ENCODE results near the gene LRMDA. TPM values are rescaled to one million over a fixed set of nuclear protein-coding genes. Genes with fewer than 3 reads are reported as not detected.

LRMDA gene
- polyA plus RNA-seq, 2 of the 4 experiments (the other 2 are of a cell fraction) = 4.6 to 5.2 TPM

GRCh38 chr10:76440426-76440825 is 1009.0 kb downstream of the LRMDA start:
- Histone ChIP-seq H3K9me3 (no peaks in the 10 kb centered on the region), H3K4me3 (no peak overlapping the region), H3K4me1 (no peaks in the 10 kb centered on the region), H3K27ac (no peak overlapping the region), H3K4me2 (no peak overlapping the region)
- ATAC-seq = no peak
- 36% methylated on average over 5 of the region's 5 CpGs for WGBS (ENCODE audit: missing lambda C conversion rate)
- TF ChIP-seq FOXS1 (CRISPR knock-in tag; IDR thresholded peaks at IDR 0.05) = no peak
- no peak for TF ChIP-seq CBX8 (IDR thresholded peaks at IDR 0.05)
- no peak for TF ChIP-seq MAFK (IDR thresholded peaks at IDR 0.05; ENCODE audit: partially characterized antibody)
- no peak for TF ChIP-seq EHF (CRISPR knock-in tag; IDR thresholded peaks at IDR 0.05)
- TF ChIP-seq MYC (IDR thresholded peaks at IDR 0.05; ENCODE audit: borderline replicate concordance, low read length) = no peak
- no peak for TF ChIP-seq PBX3 (IDR thresholded peaks at IDR 0.05)
- TF ChIP-seq HES2 (IDR thresholded peaks at IDR 0.05) = no peak
- no peak for TF ChIP-seq HDAC2 (IDR thresholded peaks at IDR 0.05)
- TF ChIP-seq, protein P1, sequence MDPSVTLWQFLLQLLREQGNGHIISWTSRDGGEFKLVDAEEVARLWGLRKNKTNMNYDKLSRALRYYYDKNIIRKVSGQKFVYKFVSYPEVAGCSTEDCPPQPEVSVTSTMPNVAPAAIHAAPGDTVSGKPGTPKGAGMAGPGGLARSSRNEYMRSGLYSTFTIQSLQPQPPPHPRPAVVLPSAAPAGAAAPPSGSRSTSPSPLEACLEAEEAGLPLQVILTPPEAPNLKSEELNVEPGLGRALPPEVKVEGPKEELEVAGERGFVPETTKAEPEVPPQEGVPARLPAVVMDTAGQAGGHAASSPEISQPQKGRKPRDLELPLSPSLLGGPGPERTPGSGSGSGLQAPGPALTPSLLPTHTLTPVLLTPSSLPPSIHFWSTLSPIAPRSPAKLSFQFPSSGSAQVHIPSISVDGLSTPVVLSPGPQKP (IDR thresholded peaks at IDR 0.05; ENCODE audit: low read depth, low read length) = no peak
- no peak for TF ChIP-seq TP53 (CRISPR knock-in tag; IDR thresholded peaks at IDR 0.05)
- TF ChIP-seq EP300 (IDR thresholded peaks at IDR 0.05) = no peak
- no peak for TF ChIP-seq RARB (CRISPR knock-in tag; IDR thresholded peaks at IDR 0.05)
- TF ChIP-seq, protein P2, sequence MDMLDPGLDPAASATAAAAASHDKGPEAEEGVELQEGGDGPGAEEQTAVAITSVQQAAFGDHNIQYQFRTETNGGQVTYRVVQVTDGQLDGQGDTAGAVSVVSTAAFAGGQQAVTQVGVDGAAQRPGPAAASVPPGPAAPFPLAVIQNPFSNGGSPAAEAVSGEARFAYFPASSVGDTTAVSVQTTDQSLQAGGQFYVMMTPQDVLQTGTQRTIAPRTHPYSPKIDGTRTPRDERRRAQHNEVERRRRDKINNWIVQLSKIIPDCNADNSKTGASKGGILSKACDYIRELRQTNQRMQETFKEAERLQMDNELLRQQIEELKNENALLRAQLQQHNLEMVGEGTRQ (IDR thresholded peaks at IDR 0.05) = no peak
- no peak for TF ChIP-seq RNF2 (IDR thresholded peaks at IDR 0.05; ENCODE audit: borderline replicate concordance, low read depth)
- no peak for TF ChIP-seq CTCF (IDR thresholded peaks at IDR 0.05)
- ChIA-PET POLR2A (no interaction called here), CTCF (interaction anchor here (1.3 kb wide), 1 partner anchor 9 kb away, joined by 3 read pairs; no protein-coding TSS in a partner anchor)
- FAIRE-seq = no peak
- DNase-seq (ENCODE audit: low read depth in 1 of 2, low spot score in 1 of 2) = no peak

DNA sequence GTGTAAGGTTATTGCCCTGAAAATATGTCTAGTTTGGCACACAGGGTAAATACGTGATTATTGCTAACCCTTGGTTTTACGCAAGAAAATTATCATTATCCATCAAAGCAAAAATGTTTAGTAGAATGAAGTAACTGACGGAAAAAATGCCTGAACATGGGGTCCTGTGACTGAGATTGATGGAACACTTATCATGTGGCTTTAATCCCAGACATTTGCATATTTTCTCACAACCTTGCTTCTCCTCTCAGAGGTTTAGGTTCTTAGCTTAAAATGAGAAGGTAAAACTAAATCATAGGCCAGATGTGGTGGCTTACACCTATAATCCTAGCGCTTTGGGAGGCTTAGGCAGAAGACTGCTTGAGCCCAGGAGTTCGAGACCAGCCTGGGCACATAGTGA is 1010.7 kb downstream of the LRMDA start:
- TF ChIP-seq RNF2 (IDR thresholded peaks at IDR 0.05; ENCODE audit: borderline replicate concordance, low read depth) = no peak
- no peaks in the 10 kb centered on the region for H3K9me3 ChIP-seq
- no peak overlapping the region for H3K27ac ChIP-seq
- ChIA-PET POLR2A (no interaction called here), CTCF (no interaction called here)
- no peak overlapping the region for H3K4me2 ChIP-seq
- FAIRE-seq (no peak), ATAC-seq (no peak), DNase-seq (ENCODE audit: low read depth in 1 of 2, low spot score in 1 of 2) (no peak)
- H3K4me3 ChIP-seq = no peak overlapping the region
- no peaks in the 10 kb centered on the region for H3K4me1 ChIP-seq
- 55% methylated on average over 5 of the region's 5 CpGs for WGBS (ENCODE audit: missing lambda C conversion rate)

DNA sequence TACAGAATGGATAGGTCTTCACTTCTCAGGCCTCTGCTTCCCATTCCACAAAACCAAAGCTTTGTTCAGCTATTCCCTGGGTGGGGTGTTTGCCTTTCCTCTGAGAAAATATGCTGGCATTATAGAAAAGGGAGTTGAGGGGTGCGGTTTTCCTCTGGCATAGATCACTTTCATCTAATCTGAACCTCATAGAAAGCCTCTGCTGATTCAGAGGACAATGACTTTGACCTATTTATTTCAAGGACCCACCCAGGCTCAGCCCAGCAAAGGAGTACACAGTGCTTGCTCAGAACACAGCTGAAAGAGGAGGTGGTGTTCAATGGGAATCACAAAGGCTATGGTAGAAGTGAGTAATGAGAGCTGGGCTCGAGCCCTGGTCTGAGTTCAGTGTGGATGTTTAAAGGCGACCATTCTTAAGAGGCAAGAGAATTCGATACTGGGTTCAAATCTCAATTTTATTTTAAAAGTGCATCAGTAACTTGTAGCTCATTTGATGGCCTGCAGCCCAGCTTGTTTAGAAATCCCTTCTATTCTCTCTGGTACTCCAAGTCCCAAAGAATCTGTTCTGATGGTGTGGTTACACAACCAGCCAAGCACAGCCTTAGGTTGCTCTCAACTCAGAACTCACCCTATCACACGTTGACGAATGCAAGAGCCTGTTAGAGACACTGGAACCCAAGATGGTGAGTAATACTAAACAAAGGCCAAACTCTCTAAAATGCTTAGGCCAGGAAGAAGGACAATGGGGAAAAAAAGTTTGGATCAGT is 1012.8 kb downstream of the LRMDA start:
- no peak for ATAC-seq
- no peak for DNase-seq (ENCODE audit: low read depth in 1 of 2, low spot score in 1 of 2)
- H3K27ac ChIP-seq = no peak overlapping the region
- no peak overlapping the region for H3K4me3 ChIP-seq
- H3K4me1 ChIP-seq = no peaks in the 10 kb centered on the region
- ChIA-PET CTCF (no interaction called here), POLR2A (no interaction called here)
- H3K4me2 ChIP-seq = no peak overlapping the region
- H3K9me3 ChIP-seq = no peaks in the 10 kb centered on the region
- WGBS (ENCODE audit: missing lambda C conversion rate) = 40% methylated on average over 6 of the region's 6 CpGs
- FAIRE-seq = no peak
- TF ChIP-seq, protein P3, sequence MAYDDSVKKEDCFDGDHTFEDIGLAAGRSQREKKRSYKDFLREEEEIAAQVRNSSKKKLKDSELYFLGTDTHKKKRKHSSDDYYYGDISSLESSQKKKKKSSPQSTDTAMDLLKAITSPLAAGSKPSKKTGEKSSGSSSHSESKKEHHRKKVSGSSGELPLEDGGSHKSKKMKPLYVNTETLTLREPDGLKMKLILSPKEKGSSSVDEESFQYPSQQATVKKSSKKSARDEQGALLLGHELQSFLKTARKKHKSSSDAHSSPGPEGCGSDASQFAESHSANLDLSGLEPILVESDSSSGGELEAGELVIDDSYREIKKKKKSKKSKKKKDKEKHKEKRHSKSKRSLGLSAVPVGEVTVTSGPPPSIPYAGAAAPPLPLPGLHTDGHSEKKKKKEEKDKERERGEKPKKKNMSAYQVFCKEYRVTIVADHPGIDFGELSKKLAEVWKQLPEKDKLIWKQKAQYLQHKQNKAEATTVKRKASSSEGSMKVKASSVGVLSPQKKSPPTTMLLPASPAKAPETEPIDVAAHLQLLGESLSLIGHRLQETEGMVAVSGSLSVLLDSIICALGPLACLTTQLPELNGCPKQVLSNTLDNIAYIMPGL (CRISPR knock-in tag; IDR thresholded peaks at IDR 0.05; ENCODE audit: borderline replicate concordance) = no peak
- no peak for TF ChIP-seq PHF8 (IDR thresholded peaks at IDR 0.05; ENCODE audit: borderline replicate concordance, low read depth)
- TF ChIP-seq EHMT2 (IDR thresholded peaks at IDR 0.05; ENCODE audit: low read depth) = no peak
- no peak for TF ChIP-seq POLR2AphosphoS2 (conservative IDR thresholded peaks at IDR 0.05; ENCODE audit: low read length)
- TF ChIP-seq HEYL (CRISPR knock-in tag; IDR thresholded peaks at IDR 0.05) = no peak
- TF ChIP-seq, protein P4, sequence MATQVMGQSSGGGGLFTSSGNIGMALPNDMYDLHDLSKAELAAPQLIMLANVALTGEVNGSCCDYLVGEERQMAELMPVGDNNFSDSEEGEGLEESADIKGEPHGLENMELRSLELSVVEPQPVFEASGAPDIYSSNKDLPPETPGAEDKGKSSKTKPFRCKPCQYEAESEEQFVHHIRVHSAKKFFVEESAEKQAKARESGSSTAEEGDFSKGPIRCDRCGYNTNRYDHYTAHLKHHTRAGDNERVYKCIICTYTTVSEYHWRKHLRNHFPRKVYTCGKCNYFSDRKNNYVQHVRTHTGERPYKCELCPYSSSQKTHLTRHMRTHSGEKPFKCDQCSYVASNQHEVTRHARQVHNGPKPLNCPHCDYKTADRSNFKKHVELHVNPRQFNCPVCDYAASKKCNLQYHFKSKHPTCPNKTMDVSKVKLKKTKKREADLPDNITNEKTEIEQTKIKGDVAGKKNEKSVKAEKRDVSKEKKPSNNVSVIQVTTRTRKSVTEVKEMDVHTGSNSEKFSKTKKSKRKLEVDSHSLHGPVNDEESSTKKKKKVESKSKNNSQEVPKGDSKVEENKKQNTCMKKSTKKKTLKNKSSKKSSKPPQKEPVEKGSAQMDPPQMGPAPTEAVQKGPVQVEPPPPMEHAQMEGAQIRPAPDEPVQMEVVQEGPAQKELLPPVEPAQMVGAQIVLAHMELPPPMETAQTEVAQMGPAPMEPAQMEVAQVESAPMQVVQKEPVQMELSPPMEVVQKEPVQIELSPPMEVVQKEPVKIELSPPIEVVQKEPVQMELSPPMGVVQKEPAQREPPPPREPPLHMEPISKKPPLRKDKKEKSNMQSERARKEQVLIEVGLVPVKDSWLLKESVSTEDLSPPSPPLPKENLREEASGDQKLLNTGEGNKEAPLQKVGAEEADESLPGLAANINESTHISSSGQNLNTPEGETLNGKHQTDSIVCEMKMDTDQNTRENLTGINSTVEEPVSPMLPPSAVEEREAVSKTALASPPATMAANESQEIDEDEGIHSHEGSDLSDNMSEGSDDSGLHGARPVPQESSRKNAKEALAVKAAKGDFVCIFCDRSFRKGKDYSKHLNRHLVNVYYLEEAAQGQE (IDR thresholded peaks at IDR 0.05) = no peak
- no peak for TF ChIP-seq MAFK (IDR thresholded peaks at IDR 0.05; ENCODE audit: partially characterized antibody)
- no peak for TF ChIP-seq RFX5 (IDR thresholded peaks at IDR 0.05)

Measured in A549 (cell line).